ENCODE results near the gene NF1.
"Not testable (repeated sequence)": the region's sequence is repeated elsewhere in the genome, so short reads cannot be mapped to it uniquely, and the experiment has no call there.

NF1 gene

DNA sequence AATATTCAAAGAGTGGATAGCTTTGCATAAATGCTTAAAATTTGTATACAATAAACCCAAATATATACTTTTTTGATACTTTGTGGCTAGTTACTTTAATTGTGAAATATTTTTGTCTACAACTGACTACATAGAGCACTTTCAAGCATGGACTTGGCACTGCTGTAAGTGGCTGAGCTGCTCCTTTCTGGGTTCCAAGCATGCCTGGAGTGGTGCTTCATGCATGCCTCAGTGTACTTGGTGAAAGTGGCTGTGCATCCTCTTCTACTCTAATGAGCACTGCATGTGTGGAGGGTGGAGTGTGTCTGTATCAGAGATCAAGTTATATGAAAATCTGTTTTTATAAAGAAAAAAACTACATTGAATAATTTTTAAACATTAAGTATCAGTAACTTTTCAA lies 108.2 kb downstream of the NF1 start:
- peak; percentile 32 for DNase-seq

- DNase-seq: peak; percentile 40
Observed at GRCh38 chr17:31211352-31212012, 116.7 kb downstream of the NF1 start.

DNA sequence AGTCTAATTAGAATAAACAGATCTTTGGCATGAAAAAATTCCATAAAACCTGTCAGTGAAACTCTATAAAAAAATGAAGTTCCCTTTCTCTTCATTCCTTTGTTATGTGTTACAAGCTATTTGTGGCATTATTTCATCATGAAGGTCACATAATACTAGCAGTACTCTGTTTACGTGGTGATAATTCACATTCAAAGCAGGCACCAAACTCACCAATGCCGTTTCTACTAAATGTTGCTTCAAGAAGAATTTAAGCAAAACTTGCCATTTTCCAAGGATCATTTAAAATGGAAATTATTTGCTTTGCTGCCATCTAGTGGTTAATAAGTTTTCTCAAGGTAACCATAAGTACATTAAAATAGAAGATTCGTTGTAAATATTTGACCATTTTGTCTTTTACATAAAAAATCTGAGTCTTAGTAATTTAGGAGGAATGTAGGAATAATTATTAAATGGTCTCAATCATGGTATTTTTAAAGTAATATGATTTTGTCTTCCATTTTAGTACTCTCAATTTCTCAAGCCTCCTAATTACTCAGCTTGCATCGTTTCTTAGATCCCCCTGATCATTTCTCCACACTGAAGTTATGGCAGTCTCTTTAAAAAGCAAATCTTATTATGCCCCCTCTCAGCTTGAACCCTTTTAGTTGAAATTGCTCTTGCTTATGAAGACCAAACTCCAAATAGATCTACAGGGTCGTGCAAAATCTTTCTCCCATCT lies 121.4 kb downstream of the NF1 start:
- DNase-seq: peak; percentile 83

- peak; percentile 12 for DNase-seq
Observed at GRCh38 chr17:31224366-31224765, 129.6 kb downstream of the NF1 start.

GRCh38 chr17:31225831-31226230 lies 131.1 kb downstream of the NF1 start:
- DNase-seq: no peak

DNA sequence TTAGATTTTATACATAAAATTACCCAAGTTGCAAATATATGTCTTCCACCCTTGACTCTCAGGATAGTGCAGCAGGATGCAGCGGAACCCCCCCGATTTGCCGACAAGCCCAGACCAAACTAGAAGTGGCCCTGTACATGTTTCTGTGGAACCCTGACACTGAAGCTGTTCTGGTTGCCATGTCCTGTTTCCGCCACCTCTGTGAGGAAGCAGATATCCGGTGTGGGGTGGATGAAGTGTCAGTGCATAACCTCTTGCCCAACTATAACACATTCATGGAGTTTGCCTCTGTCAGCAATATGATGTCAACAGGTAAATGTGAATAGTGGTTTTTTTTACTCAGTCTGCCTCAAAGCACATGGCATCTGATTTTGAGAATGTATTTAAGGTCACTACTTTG lies 131.6 kb downstream of the NF1 start:
- DNase-seq: no peak

- no peak for DNase-seq
Observed at GRCh38 chr17:31226950-31227349, 132.2 kb downstream of the NF1 start.

DNA sequence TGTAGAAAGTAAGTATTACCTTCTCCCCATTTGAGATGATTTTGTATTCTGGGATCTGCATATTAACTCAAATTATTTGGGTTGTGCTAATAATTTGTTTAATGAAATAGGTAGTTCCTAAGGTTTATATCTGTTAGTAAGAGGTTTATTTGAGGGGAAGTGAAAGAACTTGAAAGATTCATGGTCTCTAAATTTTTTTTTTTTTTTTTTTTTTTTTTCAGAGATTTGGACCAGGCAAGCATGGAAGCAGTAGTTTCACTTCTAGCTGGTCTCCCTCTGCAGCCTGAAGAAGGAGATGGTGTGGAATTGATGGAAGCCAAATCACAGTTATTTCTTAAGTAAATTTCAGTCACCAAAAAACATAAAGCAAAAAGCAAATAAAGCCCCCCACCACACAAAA lies 137.1 kb downstream of the NF1 start:
- DNase-seq: no peak

- DNase-seq: no peak
Observed at GRCh38 chr17:31235110-31235509, 140.3 kb downstream of the NF1 start.

DNA sequence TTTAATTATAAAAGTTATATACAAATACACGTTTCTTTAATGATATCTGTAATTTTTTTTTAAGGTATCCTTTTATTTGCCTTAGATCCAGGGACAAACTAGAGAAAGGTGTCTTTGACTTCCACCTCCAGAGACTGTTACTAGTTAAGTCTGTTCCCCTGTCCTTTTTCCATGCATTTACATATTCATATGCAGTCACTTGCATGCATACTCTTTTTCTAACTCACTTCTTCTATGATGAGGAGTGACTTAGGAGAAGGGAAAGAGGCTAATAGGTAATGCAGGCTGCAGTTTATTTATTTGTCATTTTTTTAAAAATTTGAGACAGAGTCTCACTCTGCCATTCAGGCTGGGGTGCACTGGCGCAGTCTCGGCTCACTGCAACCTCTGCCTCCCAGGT lies 141.4 kb downstream of the NF1 start:
- no peak for DNase-seq

- DNase-seq: no peak
Observed at GRCh38 chr17:31236712-31237111, 141.9 kb downstream of the NF1 start.

DNA sequence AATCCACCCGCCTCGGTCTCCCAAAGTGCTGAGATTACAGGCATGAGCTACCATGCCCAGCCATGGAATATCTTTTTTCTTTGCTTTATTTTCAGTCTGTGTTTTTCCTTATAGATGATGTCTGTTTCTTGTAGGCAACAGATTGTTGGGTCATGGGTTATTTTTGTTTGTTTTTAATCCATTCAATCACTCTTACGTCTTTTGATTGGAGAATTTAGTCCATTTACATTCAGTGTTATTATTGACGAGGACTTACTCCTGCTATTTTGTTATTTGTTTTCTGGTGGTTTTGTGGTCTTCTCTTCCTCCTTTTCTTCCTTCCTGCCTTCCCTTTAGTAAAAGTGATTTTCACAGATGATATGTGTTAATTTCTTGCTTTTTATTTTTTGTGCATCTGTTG lies 146.3 kb downstream of the NF1 start:
- DNase-seq: no peak

GRCh38 chr17:31248986-31249834 lies 154.4 kb downstream of the NF1 start:
- peak; percentile 87 for DNase-seq

- no peak for DNase-seq
Observed at GRCh38 chr17:31249835-31250141, 155.0 kb downstream of the NF1 start.

GRCh38 chr17:31250229-31250628 lies 155.5 kb downstream of the NF1 start:
- DNase-seq: no peak

DNA sequence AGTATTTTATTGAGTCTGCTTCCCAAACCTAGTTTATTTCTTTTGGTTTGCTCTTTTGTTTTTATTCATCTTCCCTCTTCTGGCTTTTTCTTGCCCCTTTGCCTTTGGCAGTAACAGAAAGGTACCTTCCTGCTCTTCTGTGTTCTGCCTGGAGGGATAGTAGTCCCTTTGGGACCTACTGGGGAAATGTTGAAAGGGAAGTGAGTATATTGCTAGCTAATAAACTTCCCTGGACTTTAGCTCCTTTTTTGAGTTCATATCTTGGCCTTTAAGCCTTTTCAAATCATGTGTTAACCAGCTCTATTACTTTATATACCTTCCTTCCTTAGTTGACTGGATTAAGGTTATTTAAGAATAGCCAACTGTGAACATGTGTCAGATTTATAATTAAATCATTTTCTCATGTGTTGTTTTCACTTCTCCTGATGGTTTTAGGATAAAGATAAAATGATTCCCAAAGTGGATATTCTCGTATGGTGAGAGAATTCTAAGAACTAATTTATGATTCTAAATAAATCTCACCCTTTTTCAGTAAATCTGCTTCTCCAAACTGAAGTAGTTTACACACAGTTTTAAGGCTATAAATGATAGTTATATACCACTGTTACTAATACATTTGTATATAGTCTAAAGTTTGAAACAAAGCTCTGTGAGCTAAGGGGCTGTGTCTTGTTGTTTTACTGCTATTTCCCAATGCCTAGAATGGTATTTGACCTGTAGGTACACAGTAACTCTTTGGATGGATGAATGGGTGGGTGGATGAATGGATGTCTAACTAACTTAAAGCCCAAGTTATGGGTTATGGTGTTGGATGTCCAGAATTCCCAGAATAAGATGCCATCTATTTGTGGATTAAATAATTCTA lies 156.6 kb downstream of the NF1 start:
- DNase-seq: peak; percentile 21

GRCh38 chr17:31251970-31252328 lies 157.2 kb downstream of the NF1 start:
- no peak for DNase-seq

DNA sequence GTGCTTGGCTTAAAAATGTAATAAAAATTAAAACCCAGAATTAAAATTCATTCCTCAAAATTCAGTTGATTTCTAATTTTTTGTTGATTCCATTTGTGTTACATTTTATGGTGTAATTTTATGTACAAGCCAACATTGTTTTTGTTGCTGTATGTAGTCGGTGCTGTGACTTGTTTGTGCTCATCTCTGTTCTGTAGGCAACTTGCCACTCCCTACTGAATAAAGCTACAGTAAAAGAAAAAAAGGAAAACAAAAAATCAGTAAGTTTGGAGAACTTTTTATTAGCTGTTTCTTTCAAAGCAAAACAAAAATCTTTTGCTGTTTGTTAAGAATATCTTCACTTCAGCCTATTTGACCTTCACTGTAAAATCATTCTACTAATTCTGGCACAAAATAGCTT lies 158.0 kb downstream of the NF1 start:
- DNase-seq: no peak

- DNase-seq: no peak
Observed at GRCh38 chr17:31254654-31255053, 159.9 kb downstream of the NF1 start.

- DNase-seq: no peak
Observed at GRCh38 chr17:31256936-31257335, 162.2 kb downstream of the NF1 start.

DNA sequence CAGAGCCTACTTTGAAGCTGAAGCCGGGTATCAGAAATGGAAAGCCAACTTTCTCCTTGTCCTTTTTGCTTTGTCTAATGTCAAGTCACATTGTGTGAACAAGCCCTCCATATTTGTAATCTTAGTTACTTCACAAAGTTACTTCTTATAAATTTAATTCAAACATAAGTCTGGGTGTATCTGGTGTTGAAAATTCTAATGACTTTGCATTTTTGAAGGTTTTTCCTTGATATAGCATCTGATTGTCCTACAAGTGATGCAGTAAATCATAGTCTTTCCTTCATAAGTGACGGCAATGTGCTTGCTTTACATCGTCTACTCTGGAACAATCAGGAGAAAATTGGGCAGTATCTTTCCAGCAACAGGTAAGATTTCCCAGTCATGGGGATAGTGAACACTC lies 165.4 kb downstream of the NF1 start:
- DNase-seq: no peak

GRCh38 chr17:31261601-31262000 lies 166.8 kb downstream of the NF1 start:
- DNase-seq: no peak

GRCh38 chr17:31262923-31263322 lies 168.1 kb downstream of the NF1 start:
- DNase-seq: not testable (repeated sequence)
